ENCODE results near the gene AMMECR1.

Gene AMMECR1

GRCh38 chrX:110287605-110288004 lies 30.3 kb downstream of the AMMECR1 start:
- Mint-ChIP-seq H3K27ac (no peak overlapping the region), H3K4me1 (peaks cover 44% of the 10 kb centered on the region), H3K36me3 (peaks cover 9% of the 10 kb centered on the region), H3K4me3 (no peak overlapping the region), H3K9me3 (no peaks in the 10 kb centered on the region), H3K27me3 (no peaks in the 10 kb centered on the region)

- Mint-ChIP-seq H3K36me3 (peaks cover 7% of the 10 kb centered on the region), H3K27ac (no peak overlapping the region), H3K27me3 (no peaks in the 10 kb centered on the region), H3K4me3 (no peak overlapping the region), H3K9me3 (no peaks in the 10 kb centered on the region), H3K4me1 (peaks cover 50% of the 10 kb centered on the region)
Measured at GRCh38 chrX:110286106-110286505, 31.8 kb downstream of the AMMECR1 start.

GRCh38 chrX:110284159-110284558 lies 33.7 kb downstream of the AMMECR1 start:
- peaks cover 36% of the 10 kb centered on the region for H3K4me1 Mint-ChIP-seq
- H3K36me3 Mint-ChIP-seq = peaks cover 7% of the 10 kb centered on the region
- H3K9me3 Mint-ChIP-seq = no peaks in the 10 kb centered on the region
- H3K27me3 Mint-ChIP-seq = no peaks in the 10 kb centered on the region
- H3K4me3 Mint-ChIP-seq = no peak overlapping the region
- no peak overlapping the region for H3K27ac Mint-ChIP-seq

- H3K27ac Mint-ChIP-seq = no peak overlapping the region
- H3K9me3 Mint-ChIP-seq = no peaks in the 10 kb centered on the region
- no peaks in the 10 kb centered on the region for H3K27me3 Mint-ChIP-seq
- H3K36me3 Mint-ChIP-seq = peaks cover 4% of the 10 kb centered on the region
- H3K4me3 Mint-ChIP-seq = no peak overlapping the region
- peaks cover 33% of the 10 kb centered on the region for H3K4me1 Mint-ChIP-seq
Measured at GRCh38 chrX:110282922-110283321, 35.0 kb downstream of the AMMECR1 start.

- Mint-ChIP-seq H3K27ac (peak overlapping the region; percentile 5), H3K36me3 (peaks cover 3% of the 10 kb centered on the region), H3K4me3 (no peak overlapping the region), H3K9me3 (no peaks in the 10 kb centered on the region), H3K4me1 (peaks cover 25% of the 10 kb centered on the region), H3K27me3 (no peaks in the 10 kb centered on the region)
Measured at GRCh38 chrX:110281377-110281776, 36.5 kb downstream of the AMMECR1 start.

- no peak overlapping the region for H3K27ac Mint-ChIP-seq
- no peaks in the 10 kb centered on the region for H3K27me3 Mint-ChIP-seq
- peaks cover 25% of the 10 kb centered on the region for H3K4me1 Mint-ChIP-seq
Measured at GRCh38 chrX:110280954-110281353, 36.9 kb downstream of the AMMECR1 start.

GRCh38 chrX:110277609-110278008 lies 40.3 kb downstream of the AMMECR1 start:
- Mint-ChIP-seq H3K4me3 (no peak overlapping the region), H3K9me3 (no peaks in the 10 kb centered on the region), H3K27me3 (no peaks in the 10 kb centered on the region), H3K27ac (no peak overlapping the region), H3K36me3 (peaks cover 6% of the 10 kb centered on the region), H3K4me1 (peaks cover 33% of the 10 kb centered on the region)

More at GRCh38 chrX:110280954-110281353, 36.9 kb downstream of the AMMECR1 start:
- Mint-ChIP-seq H3K9me3 (no peaks in the 10 kb centered on the region), H3K4me3 (no peak overlapping the region), H3K36me3 (peaks cover 3% of the 10 kb centered on the region)

GRCh38 chrX:110276778-110277177 lies 41.1 kb downstream of the AMMECR1 start:
- Mint-ChIP-seq H3K27ac (no peak overlapping the region), H3K27me3 (no peaks in the 10 kb centered on the region), H3K9me3 (no peaks in the 10 kb centered on the region)

GRCh38 chrX:110268886-110269285 lies 49.0 kb downstream of the AMMECR1 start:
- no peaks in the 10 kb centered on the region for H3K9me3 Mint-ChIP-seq
- H3K36me3 Mint-ChIP-seq = no peaks in the 10 kb centered on the region
- H3K27ac Mint-ChIP-seq = peak overlapping the region; percentile 90
- peaks cover 60% of the 10 kb centered on the region for H3K4me1 Mint-ChIP-seq
- H3K4me3 Mint-ChIP-seq = no peak overlapping the region
- no peaks in the 10 kb centered on the region for H3K27me3 Mint-ChIP-seq

More at GRCh38 chrX:110276778-110277177, 41.1 kb downstream of the AMMECR1 start:
- Mint-ChIP-seq H3K4me3 (no peak overlapping the region), H3K4me1 (peaks cover 29% of the 10 kb centered on the region), H3K36me3 (peaks cover 6% of the 10 kb centered on the region)

- no peak overlapping the region for H3K4me3 Mint-ChIP-seq
- H3K9me3 Mint-ChIP-seq = no peaks in the 10 kb centered on the region
- H3K27me3 Mint-ChIP-seq = no peaks in the 10 kb centered on the region
- no peaks in the 10 kb centered on the region for H3K36me3 Mint-ChIP-seq
- H3K27ac Mint-ChIP-seq = peak overlapping the region; percentile 90
- H3K4me1 Mint-ChIP-seq = peaks cover 58% of the 10 kb centered on the region
Measured at GRCh38 chrX:110268395-110268794, 49.5 kb downstream of the AMMECR1 start.

GRCh38 chrX:110267874-110268273 lies 50.0 kb downstream of the AMMECR1 start:
- Mint-ChIP-seq H3K36me3 (no peaks in the 10 kb centered on the region), H3K4me1 (peaks cover 58% of the 10 kb centered on the region), H3K27ac (peak overlapping the region; percentile 90), H3K27me3 (no peaks in the 10 kb centered on the region), H3K4me3 (peak overlapping the region; percentile 58), H3K9me3 (no peaks in the 10 kb centered on the region)

GRCh38 chrX:110265661-110266060 lies 52.2 kb downstream of the AMMECR1 start:
- Mint-ChIP-seq H3K4me3 (no peak overlapping the region), H3K27me3 (no peaks in the 10 kb centered on the region), H3K9me3 (no peaks in the 10 kb centered on the region), H3K36me3 (peaks cover 2% of the 10 kb centered on the region), H3K4me1 (peaks cover 59% of the 10 kb centered on the region), H3K27ac (no peak overlapping the region)

- Mint-ChIP-seq H3K36me3 (peaks cover 4% of the 10 kb centered on the region), H3K4me1 (peaks cover 34% of the 10 kb centered on the region), H3K27me3 (no peaks in the 10 kb centered on the region), H3K9me3 (no peaks in the 10 kb centered on the region), H3K27ac (peak overlapping the region; percentile 43), H3K4me3 (no peak overlapping the region)
Measured at GRCh38 chrX:110259117-110259516, 58.8 kb downstream of the AMMECR1 start.

GRCh38 chrX:110258552-110258951 lies 59.3 kb downstream of the AMMECR1 start:
- peaks cover 4% of the 10 kb centered on the region for H3K36me3 Mint-ChIP-seq
- H3K27me3 Mint-ChIP-seq = no peaks in the 10 kb centered on the region
- H3K4me3 Mint-ChIP-seq = no peak overlapping the region
- peaks cover 33% of the 10 kb centered on the region for H3K4me1 Mint-ChIP-seq
- H3K27ac Mint-ChIP-seq = no peak overlapping the region
- no peaks in the 10 kb centered on the region for H3K9me3 Mint-ChIP-seq

- H3K4me3 Mint-ChIP-seq = no peak overlapping the region
- H3K27me3 Mint-ChIP-seq = no peaks in the 10 kb centered on the region
- H3K9me3 Mint-ChIP-seq = no peaks in the 10 kb centered on the region
- no peak overlapping the region for H3K27ac Mint-ChIP-seq
- peaks cover 35% of the 10 kb centered on the region for H3K4me1 Mint-ChIP-seq
- peaks cover 4% of the 10 kb centered on the region for H3K36me3 Mint-ChIP-seq
Measured at GRCh38 chrX:110257889-110258288, 60.0 kb downstream of the AMMECR1 start.

- Mint-ChIP-seq H3K36me3 (peaks cover 5% of the 10 kb centered on the region), H3K4me1 (peaks cover 31% of the 10 kb centered on the region), H3K9me3 (no peaks in the 10 kb centered on the region), H3K27ac (no peak overlapping the region), H3K4me3 (no peak overlapping the region), H3K27me3 (no peaks in the 10 kb centered on the region)
Measured at GRCh38 chrX:110252711-110253110, 65.2 kb downstream of the AMMECR1 start.

GRCh38 chrX:110251961-110252360 lies 65.9 kb downstream of the AMMECR1 start:
- Mint-ChIP-seq H3K27me3 (no peaks in the 10 kb centered on the region), H3K9me3 (no peaks in the 10 kb centered on the region), H3K36me3 (peaks cover 5% of the 10 kb centered on the region), H3K4me3 (no peak overlapping the region), H3K4me1 (peaks cover 35% of the 10 kb centered on the region), H3K27ac (no peak overlapping the region)
